H9 (cell line): ENCODE results near the gene ARHGAP31. TPM values are rescaled to one million over a fixed set of nuclear protein-coding genes. Genes with fewer than 3 reads are reported as not detected.

Experiments used
- DNase-seq: peaks from one replicate; pipeline ENCODE4 v3.0.0-alpha.2; 2017
- H2AFZ ChIP-seq: one replicate; pipeline ENCODE4 v1.6.1; 2013; ENCODE audit warnings: mild to moderate bottlenecking, low read length, control low read depth, moderate library complexity
- H2AK5ac ChIP-seq: 2 replicates; pipeline ENCODE4 v1.6.1; 2013; ENCODE audit warnings: low read length, control low read depth, mixed read lengths; ENCODE audit not compliant: insufficient read length
- H2BK120ac ChIP-seq: one replicate; pipeline ENCODE4 v1.6.1; 2013; ENCODE audit warnings: low read depth, mild to moderate bottlenecking, low read length, control low read depth, inconsistent platforms; ENCODE audit not compliant: poor library complexity, severe bottlenecking
- H2BK12ac ChIP-seq: 2 replicates; pipeline ENCODE4 v1.6.1; 2013; ENCODE audit warnings: low read length, control low read depth, mixed read lengths, low read depth; ENCODE audit not compliant: insufficient read length
- H2BK15ac ChIP-seq: 2 replicates; pipeline ENCODE4 v1.6.1; 2013; ENCODE audit warnings: low read depth, low read length, control low read depth
- H2BK20ac ChIP-seq: one replicate; pipeline ENCODE4 v1.6.1; 2013; ENCODE audit warnings: low read depth, mild to moderate bottlenecking, low read length, control low read depth, inconsistent platforms; ENCODE audit not compliant: poor library complexity, severe bottlenecking
- H2BK5ac ChIP-seq: 2 replicates; pipeline ENCODE4 v1.6.1; 2013; ENCODE audit warnings: low read length, control low read depth, mixed read lengths; ENCODE audit not compliant: insufficient read length
- H3K14ac ChIP-seq: 2 replicates; pipeline ENCODE4 v1.6.1; 2013; ENCODE audit warnings: low read length, control low read depth; ENCODE audit not compliant: insufficient read depth
- H3K18ac ChIP-seq: 2 replicates; pipeline ENCODE4 v1.6.1; 2013; ENCODE audit warnings: low read depth, mild to moderate bottlenecking, mixed read lengths, low read length, control low read depth; ENCODE audit not compliant: insufficient read length
- H3K23ac ChIP-seq: 2 replicates; pipeline ENCODE4 v1.6.1; 2013; ENCODE audit warnings: low read length, control low read depth, mixed read lengths, low read depth; ENCODE audit not compliant: insufficient read length
- H3K23me2 ChIP-seq: 2 replicates; pipeline ENCODE4 v1.6.1; 2013; ENCODE audit warnings: low read depth, mild to moderate bottlenecking, mixed read lengths, low read length, control low read depth; ENCODE audit not compliant: insufficient read length, poor library complexity, severe bottlenecking
- H3K27ac ChIP-seq: 2 replicates; pipeline ENCODE4 v1.5.1; 2013; ENCODE audit warnings: low read length, control low read depth, mixed read lengths, low read depth; ENCODE audit not compliant: insufficient read length
- H3K27me3 ChIP-seq: 2 replicates; pipeline ENCODE4 v1.6.1; 2013; ENCODE audit warnings: low read length, control low read depth, inconsistent platforms; ENCODE audit not compliant: insufficient read depth
- H3K4ac ChIP-seq: 2 replicates; pipeline ENCODE4 v1.6.1; 2013; ENCODE audit warnings: low read depth, mild to moderate bottlenecking, control low read depth, inconsistent platforms, low read length, moderate library complexity
- H3K4me1 ChIP-seq: 2 replicates; pipeline ENCODE4 v1.6.1; 2013; ENCODE audit warnings: low read length, control low read depth, inconsistent platforms; ENCODE audit not compliant: insufficient read depth
- H3K4me2 ChIP-seq: 2 replicates; pipeline ENCODE4 v1.6.1; 2013; ENCODE audit warnings: low read length, control low read depth, mixed read lengths; ENCODE audit not compliant: insufficient read length, insufficient read depth
- H3K56ac ChIP-seq: 2 replicates; pipeline ENCODE4 v1.6.1; 2013; ENCODE audit warnings: low read depth, mild to moderate bottlenecking, mixed read lengths, low read length, control low read depth; ENCODE audit not compliant: insufficient read length
- H3K79me1 ChIP-seq: 2 replicates; pipeline ENCODE4 v1.6.1; 2013; ENCODE audit warnings: low read depth, mild to moderate bottlenecking, moderate library complexity, low read length, control low read depth, inconsistent platforms; ENCODE audit not compliant: insufficient read depth, poor library complexity, severe bottlenecking
- H3K79me2 ChIP-seq: 2 replicates; pipeline ENCODE4 v1.6.1; 2013; ENCODE audit warnings: low read length, control low read depth, inconsistent platforms; ENCODE audit not compliant: insufficient read depth
- H3K9ac ChIP-seq: 2 replicates; pipeline ENCODE4 v1.6.1; 2013; ENCODE audit warnings: low read length, control low read depth, mixed read lengths; ENCODE audit not compliant: insufficient read length; ENCODE audit errors: extremely low read depth
- H3K9me3 ChIP-seq: one replicate; pipeline ENCODE4 v1.6.1; 2013; ENCODE audit warnings: low read depth, low read length, inconsistent platforms; ENCODE audit not compliant: control insufficient read depth
- H3T11ph ChIP-seq: one replicate; pipeline ENCODE4 v1.6.1; 2013; ENCODE audit warnings: mild to moderate bottlenecking, low read length, control low read depth, inconsistent platforms
- H4K20me1 ChIP-seq: one replicate; pipeline ENCODE4 v1.6.1; 2013; ENCODE audit not compliant: control insufficient read depth, insufficient read length, insufficient read depth
- H4K5ac ChIP-seq: 2 replicates; pipeline ENCODE4 v1.6.1; 2013; ENCODE audit warnings: low read depth, mild to moderate bottlenecking, mixed read lengths, low read length, control low read depth; ENCODE audit not compliant: insufficient read length
- H4K8ac ChIP-seq: replicated peaks from 2 replicates; pipeline ENCODE4 v1.6.1; 2013; ENCODE audit warnings: low read length, control low read depth, mixed read lengths, low read depth; ENCODE audit not compliant: insufficient read length
- H4K91ac ChIP-seq: 2 replicates; pipeline ENCODE4 v1.6.1; 2013; ENCODE audit warnings: low read depth, mild to moderate bottlenecking, moderate library complexity, mixed read lengths, low read length, control low read depth; ENCODE audit not compliant: insufficient read length
- H3K27ac Mint-ChIP-seq, 3 experiments: 2 replicates in 2 of 3; 3 replicates in 1 of 3; pipeline ENCODE4 v1.8.0; 2020 to 2021; ENCODE audit warnings: mixed read lengths in 3 of 3, mild to moderate bottlenecking in 1 of 3, moderate library complexity in 1 of 3
- H3K27me3 Mint-ChIP-seq: 2 replicates; pipeline ENCODE4 v1.8.0; 2021; ENCODE audit warnings: low read depth, mild to moderate bottlenecking, moderate library complexity, mixed read lengths
- H3K36me3 Mint-ChIP-seq, 3 experiments: 2 replicates in 2 of 3; 3 replicates in 1 of 3; pipeline ENCODE4 v1.8.0; 2020 to 2021; ENCODE audit warnings: low read depth in 3 of 3, mixed read lengths in 3 of 3; ENCODE audit not compliant: insufficient read depth in 1 of 3
- H3K4me1 Mint-ChIP-seq, 2 experiments: 2 replicates each; pipeline ENCODE4 v1.8.0; 2020; ENCODE audit warnings: mixed read lengths in 2 of 2
- H3K4me3 Mint-ChIP-seq, 2 experiments: 2 replicates in 1 of 2; 3 replicates in 1 of 2; pipeline ENCODE4 v1.8.0; 2020 to 2021; ENCODE audit warnings: mild to moderate bottlenecking in 2 of 2, mixed read lengths in 2 of 2, moderate library complexity in 1 of 2
- H3K9me3 Mint-ChIP-seq, 2 experiments: 2 replicates in 1 of 2; 3 replicates in 1 of 2; pipeline ENCODE4 v1.8.0; 2020; ENCODE audit warnings: mild to moderate bottlenecking in 2 of 2, mixed read lengths in 2 of 2, moderate library complexity in 1 of 2
- WGBS: extraction: QIAGEN DNeasy Blood & Tissue Kit; methylation state at CpG from one replicate; pipeline ENCODE4 v1.1.7; 2013; ENCODE audit warnings: missing lambda C conversion rate, low lambda C conversion rate, mixed read lengths; ENCODE audit not compliant: insufficient read length; ENCODE audit errors: extremely low coverage; 5-methylcytosine and 5-hydroxymethylcytosine counted together
- total RNA-seq: library from RNA; stranded (reverse); gene quantifications from 2 replicates; pipeline ENCODE4 v1.2.1, GENCODE V29; 2021
- TF ChIP-seq, protein P1 (sequence below): fragments of 200-600 bp; sonication (generic); conservative IDR thresholded peaks from 3 replicates; pipeline ENCODE4 v1.8.0; 2021; ENCODE audit warnings: antibody characterized with exemption, mild to moderate bottlenecking

Gene ARHGAP31
- total RNA-seq, 1 experiment from 2014 or later: 2.2 TPM

DNA sequence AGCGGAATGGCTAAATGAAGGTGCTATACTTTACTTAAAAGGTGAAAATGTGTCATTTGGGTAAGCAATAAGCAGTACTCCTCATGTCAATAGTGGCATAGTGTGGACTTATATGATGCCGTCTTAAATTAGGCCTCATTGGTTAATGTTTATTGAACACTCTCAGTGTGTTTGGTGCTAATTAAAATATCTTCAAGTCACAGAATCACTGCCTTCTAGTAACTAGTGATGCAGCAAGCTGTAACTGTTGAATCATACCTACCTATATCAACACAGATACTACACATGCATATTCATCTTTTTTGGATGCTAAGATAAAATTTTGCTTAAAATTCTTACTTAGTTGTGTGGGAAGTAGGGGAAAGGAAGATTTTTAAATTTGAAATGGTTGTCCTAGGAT lies 30.7 kb downstream of the ARHGAP31 start:
- H3K79me1 ChIP-seq: no peaks in the 10 kb centered on the region
- Mint-ChIP-seq H3K9me3 (no peaks in the 10 kb centered on the region), H3K36me3 (no peaks in the 10 kb centered on the region), H3K4me3 (no peak overlapping the region), H3K4me1 (peaks cover 39 to 40% of the 10 kb centered on the region in 2 experiments), H3K27me3 (no peaks in the 10 kb centered on the region), H3K27ac (no peak overlapping the region)
- no peak overlapping the region for H4K91ac ChIP-seq
- no peak overlapping the region for H3K56ac ChIP-seq
- H3K4me1 ChIP-seq: peaks cover 2% of the 10 kb centered on the region; the same call in 1 of the 2 replicates
- H2BK5ac ChIP-seq: no peak overlapping the region
- no peak overlapping the region for H3K23ac ChIP-seq
- no peak overlapping the region for H2BK12ac ChIP-seq
- no peak overlapping the region for H2BK20ac ChIP-seq
- no peak overlapping the region for H2BK120ac ChIP-seq
- H3K27ac ChIP-seq: no peak overlapping the region
- WGBS: no CpG with 5 or more reads among the region's 2 CpGs
- DNase-seq: no peak
- no peaks in the 10 kb centered on the region for H4K20me1 ChIP-seq
- H3K27me3 ChIP-seq: no peaks in the 10 kb centered on the region
- H3K4me2 ChIP-seq: no peak overlapping the region
- H3K79me2 ChIP-seq: no peaks in the 10 kb centered on the region
- H2AK5ac ChIP-seq: no peak overlapping the region
- no peak overlapping the region for H3K4ac ChIP-seq
- no peak overlapping the region for H3K14ac ChIP-seq
- TF ChIP-seq, protein P1, sequence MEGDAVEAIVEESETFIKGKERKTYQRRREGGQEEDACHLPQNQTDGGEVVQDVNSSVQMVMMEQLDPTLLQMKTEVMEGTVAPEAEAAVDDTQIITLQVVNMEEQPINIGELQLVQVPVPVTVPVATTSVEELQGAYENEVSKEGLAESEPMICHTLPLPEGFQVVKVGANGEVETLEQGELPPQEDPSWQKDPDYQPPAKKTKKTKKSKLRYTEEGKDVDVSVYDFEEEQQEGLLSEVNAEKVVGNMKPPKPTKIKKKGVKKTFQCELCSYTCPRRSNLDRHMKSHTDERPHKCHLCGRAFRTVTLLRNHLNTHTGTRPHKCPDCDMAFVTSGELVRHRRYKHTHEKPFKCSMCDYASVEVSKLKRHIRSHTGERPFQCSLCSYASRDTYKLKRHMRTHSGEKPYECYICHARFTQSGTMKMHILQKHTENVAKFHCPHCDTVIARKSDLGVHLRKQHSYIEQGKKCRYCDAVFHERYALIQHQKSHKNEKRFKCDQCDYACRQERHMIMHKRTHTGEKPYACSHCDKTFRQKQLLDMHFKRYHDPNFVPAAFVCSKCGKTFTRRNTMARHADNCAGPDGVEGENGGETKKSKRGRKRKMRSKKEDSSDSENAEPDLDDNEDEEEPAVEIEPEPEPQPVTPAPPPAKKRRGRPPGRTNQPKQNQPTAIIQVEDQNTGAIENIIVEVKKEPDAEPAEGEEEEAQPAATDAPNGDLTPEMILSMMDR: no peak
- no peak overlapping the region for H3T11ph ChIP-seq
- H4K8ac ChIP-seq: no peak overlapping the region
- H3K9ac ChIP-seq: no peak overlapping the region
- no peak overlapping the region for H4K5ac ChIP-seq
- H2BK15ac ChIP-seq: no peak overlapping the region
- peaks cover 8% of the 10 kb centered on the region for H3K23me2 ChIP-seq
- no peak overlapping the region for H3K18ac ChIP-seq
- no peak overlapping the region for H2AFZ ChIP-seq
- no peaks in the 10 kb centered on the region for H3K9me3 ChIP-seq
